ENCODE data around the gene MYH9.

- TF ChIP-seq, protein P1, sequence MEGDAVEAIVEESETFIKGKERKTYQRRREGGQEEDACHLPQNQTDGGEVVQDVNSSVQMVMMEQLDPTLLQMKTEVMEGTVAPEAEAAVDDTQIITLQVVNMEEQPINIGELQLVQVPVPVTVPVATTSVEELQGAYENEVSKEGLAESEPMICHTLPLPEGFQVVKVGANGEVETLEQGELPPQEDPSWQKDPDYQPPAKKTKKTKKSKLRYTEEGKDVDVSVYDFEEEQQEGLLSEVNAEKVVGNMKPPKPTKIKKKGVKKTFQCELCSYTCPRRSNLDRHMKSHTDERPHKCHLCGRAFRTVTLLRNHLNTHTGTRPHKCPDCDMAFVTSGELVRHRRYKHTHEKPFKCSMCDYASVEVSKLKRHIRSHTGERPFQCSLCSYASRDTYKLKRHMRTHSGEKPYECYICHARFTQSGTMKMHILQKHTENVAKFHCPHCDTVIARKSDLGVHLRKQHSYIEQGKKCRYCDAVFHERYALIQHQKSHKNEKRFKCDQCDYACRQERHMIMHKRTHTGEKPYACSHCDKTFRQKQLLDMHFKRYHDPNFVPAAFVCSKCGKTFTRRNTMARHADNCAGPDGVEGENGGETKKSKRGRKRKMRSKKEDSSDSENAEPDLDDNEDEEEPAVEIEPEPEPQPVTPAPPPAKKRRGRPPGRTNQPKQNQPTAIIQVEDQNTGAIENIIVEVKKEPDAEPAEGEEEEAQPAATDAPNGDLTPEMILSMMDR (IDR thresholded peaks at IDR 0.05), result no peak
- TF ChIP-seq POLR2A (IDR thresholded peaks at IDR 0.05), result no peak
These were observed 29.0 kb downstream of the MYH9 start for GRCh38 chr22:36358533-36359469.
